HEK293 (cell line): Measurements from ENCODE around the gene PCBD2.

Source experiments
- EGR2 ChIP-seq: fragments of 450-650 bp; formaldehyde crosslinking; IDR thresholded peaks from 2 replicates; pipeline ENCODE4 v1.5.1; 2016; ENCODE audit warnings: low read depth, missing biosample characterization, missing genetic modification characterization
- GLIS1 ChIP-seq: fragments of 450-650 bp; formaldehyde crosslinking; IDR thresholded peaks from 2 replicates; pipeline ENCODE4 v1.5.1; 2016; ENCODE audit warnings: missing biosample characterization, missing genetic modification characterization
- GLIS2 ChIP-seq: fragments of 450-650 bp; formaldehyde crosslinking; IDR thresholded peaks from 2 replicates; pipeline ENCODE4 v1.5.1; 2016; ENCODE audit warnings: missing biosample characterization, missing genetic modification characterization
- HOXC10 ChIP-seq: sonication (generic); formaldehyde crosslinking; IDR thresholded peaks from 2 replicates; pipeline ENCODE4 v1.8.1; 2023; ENCODE audit warnings: mild to moderate bottlenecking, missing genetic modification reagents
- KLF10 ChIP-seq: fragments of 450-650 bp; IDR thresholded peaks from 2 replicates; pipeline ENCODE4 v1.5.1; 2018; ENCODE audit warnings: missing biosample characterization, mild to moderate bottlenecking, missing genetic modification characterization
- KLF7 ChIP-seq: fragments of 450-650 bp; formaldehyde crosslinking; IDR thresholded peaks from 2 replicates; pipeline ENCODE4 v1.5.1; 2016; ENCODE audit warnings: missing biosample characterization, missing genetic modification characterization, borderline replicate concordance
- MZF1 ChIP-seq: fragments of 450-650 bp; formaldehyde crosslinking; IDR thresholded peaks from 2 replicates; pipeline ENCODE4 v1.5.1; 2017; ENCODE audit warnings: missing biosample characterization, missing genetic modification characterization, borderline replicate concordance
- PRDM10 ChIP-seq: fragments of 450-650 bp; formaldehyde crosslinking; IDR thresholded peaks from 2 replicates; pipeline ENCODE4 v1.5.1; 2016; ENCODE audit warnings: missing biosample characterization, missing genetic modification characterization
- SP3 ChIP-seq: fragments of 450-650 bp; formaldehyde crosslinking; IDR thresholded peaks from 2 replicates; pipeline ENCODE4 v1.5.1; 2016; ENCODE audit warnings: missing biosample characterization, missing genetic modification characterization
- YY1 ChIP-seq: fragments of 450-650 bp; formaldehyde crosslinking; IDR thresholded peaks from 2 replicates; pipeline ENCODE4 v1.5.1; 2018; ENCODE audit warnings: missing biosample characterization, missing genetic modification characterization
- ZBTB8A ChIP-seq: fragments of 450-650 bp; formaldehyde crosslinking; IDR thresholded peaks from 2 replicates; pipeline ENCODE4 v1.5.1; 2016; ENCODE audit warnings: missing biosample characterization, missing genetic modification characterization
- ZEB2 ChIP-seq: fragments of 450-650 bp; formaldehyde crosslinking; IDR thresholded peaks from 2 replicates; pipeline ENCODE4 v1.5.1; 2016; ENCODE audit warnings: missing biosample characterization, missing genetic modification characterization
- ZNF223 ChIP-seq: fragments of 450-650 bp; formaldehyde crosslinking; IDR thresholded peaks from 2 replicates; pipeline ENCODE4 v1.5.1; 2016; ENCODE audit warnings: missing biosample characterization, missing genetic modification characterization
- ZNF311 ChIP-seq: fragments of 450-650 bp; formaldehyde crosslinking; IDR thresholded peaks from 2 replicates; pipeline ENCODE4 v1.5.1; 2017; ENCODE audit warnings: missing biosample characterization, missing genetic modification characterization, borderline replicate concordance
- ZNF518A ChIP-seq: fragments of 450-650 bp; formaldehyde crosslinking; conservative IDR thresholded peaks from 2 replicates; pipeline ENCODE4 v1.5.1; 2016; ENCODE audit warnings: low read depth, missing biosample characterization, missing genetic modification characterization
- ZNF660 ChIP-seq: fragments of 450-650 bp; IDR thresholded peaks from 2 replicates; pipeline ENCODE4 v1.5.1; 2018; ENCODE audit warnings: missing biosample characterization, mild to moderate bottlenecking, missing genetic modification characterization
- ZNF677 ChIP-seq: fragments of 450-650 bp; IDR thresholded peaks from 2 replicates; pipeline ENCODE4 v1.5.0; 2018; ENCODE audit warnings: missing biosample characterization, mild to moderate bottlenecking, missing genetic modification characterization, moderate library complexity
- ZSCAN30 ChIP-seq: fragments of 450-650 bp; IDR thresholded peaks from 2 replicates; pipeline ENCODE4 v1.5.1; 2018; ENCODE audit warnings: missing biosample characterization, mild to moderate bottlenecking, missing genetic modification characterization, moderate library complexity
- TF ChIP-seq, protein P1 (sequence below): fragments of 450-650 bp; formaldehyde crosslinking; optimal IDR thresholded peaks from 2 replicates; pipeline ENCODE3; 2016; ENCODE audit warnings: missing biosample characterization, mild to moderate bottlenecking, missing genetic modification characterization
- TF ChIP-seq, protein P2 (sequence below): fragments of 450-650 bp; formaldehyde crosslinking; IDR thresholded peaks from 2 replicates; pipeline ENCODE4 v1.5.1; 2017; ENCODE audit warnings: missing biosample characterization, mild to moderate bottlenecking, missing genetic modification characterization, moderate library complexity
- TF ChIP-seq, protein P3 (sequence below): sonication (generic); formaldehyde crosslinking; IDR thresholded peaks from 2 replicates; pipeline ENCODE4 v1.8.1; 2022; ENCODE audit warnings: mild to moderate bottlenecking, moderate library complexity, missing genetic modification reagents

PCBD2 gene

GRCh38 chr5:134904610-134905245, at the start of gene PCBD2 (continued):
- no peak for TF ChIP-seq ZNF518A (tag by site-specific recombination)
- peak; percentile 94 for TF ChIP-seq ZNF660
- TF ChIP-seq ZNF223 (tag by site-specific recombination), result no peak
- peak; percentile 66; the same call in 1 of the 2 replicates for TF ChIP-seq YY1 (tag by site-specific recombination)
- TF ChIP-seq ZNF677, result peak; percentile 43; the same call in 1 of the 2 replicates
- peak; percentile 99 for TF ChIP-seq ZBTB8A (tag by site-specific recombination)
- TF ChIP-seq HOXC10 (CRISPR knock-in tag), result 0 out of 2 replicates have a peak, but pooled peaks have one; percentile 21
- peak; percentile 63 for TF ChIP-seq KLF10 (tag by site-specific recombination)
- TF ChIP-seq EGR2 (tag by site-specific recombination), result peak; percentile 54; the same call in 1 of the 2 replicates
- peak; percentile 52; the same call in 1 of the 2 replicates for TF ChIP-seq GLIS1 (tag by site-specific recombination)
- TF ChIP-seq ZSCAN30 (tag by site-specific recombination), result peak; percentile 89; the same call in 1 of the 2 replicates
- TF ChIP-seq SP3 (tag by site-specific recombination), result peak; percentile 21; the same call in 1 of the 2 replicates
- TF ChIP-seq, protein P1, sequence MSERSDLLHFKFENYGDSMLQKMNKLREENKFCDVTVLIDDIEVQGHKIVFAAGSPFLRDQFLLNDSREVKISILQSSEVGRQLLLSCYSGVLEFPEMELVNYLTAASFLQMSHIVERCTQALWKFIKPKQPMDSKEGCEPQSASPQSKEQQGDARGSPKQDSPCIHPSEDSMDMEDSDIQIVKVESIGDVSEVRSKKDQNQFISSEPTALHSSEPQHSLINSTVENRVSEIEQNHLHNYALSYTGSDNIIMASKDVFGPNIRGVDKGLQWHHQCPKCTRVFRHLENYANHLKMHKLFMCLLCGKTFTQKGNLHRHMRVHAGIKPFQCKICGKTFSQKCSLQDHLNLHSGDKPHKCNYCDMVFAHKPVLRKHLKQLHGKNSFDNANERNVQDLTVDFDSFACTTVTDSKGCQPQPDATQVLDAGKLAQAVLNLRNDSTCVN, result peak; percentile 86
- TF ChIP-seq MZF1 (tag by site-specific recombination), result no peak; the same call in 1 of the 2 replicates
- peak; percentile 9; the same call in 1 of the 2 replicates for TF ChIP-seq KLF7
- TF ChIP-seq, protein P2, sequence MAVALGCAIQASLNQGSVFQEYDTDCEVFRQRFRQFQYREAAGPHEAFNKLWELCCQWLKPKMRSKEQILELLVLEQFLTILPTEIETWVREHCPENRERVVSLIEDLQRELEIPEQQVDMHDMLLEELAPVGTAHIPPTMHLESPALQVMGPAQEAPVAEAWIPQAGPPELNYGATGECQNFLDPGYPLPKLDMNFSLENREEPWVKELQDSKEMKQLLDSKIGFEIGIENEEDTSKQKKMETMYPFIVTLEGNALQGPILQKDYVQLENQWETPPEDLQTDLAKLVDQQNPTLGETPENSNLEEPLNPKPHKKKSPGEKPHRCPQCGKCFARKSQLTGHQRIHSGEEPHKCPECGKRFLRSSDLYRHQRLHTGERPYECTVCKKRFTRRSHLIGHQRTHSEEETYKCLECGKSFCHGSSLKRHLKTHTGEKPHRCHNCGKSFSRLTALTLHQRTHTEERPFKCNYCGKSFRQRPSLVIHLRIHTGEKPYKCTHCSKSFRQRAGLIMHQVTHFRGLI (tag by site-specific recombination), result peak; percentile 76
- TF ChIP-seq GLIS2 (tag by site-specific recombination), result peak; percentile 76; the same call in 1 of the 2 replicates
- TF ChIP-seq ZEB2, result peak; percentile 81
- no peak for TF ChIP-seq ZNF311 (tag by site-specific recombination)
- TF ChIP-seq, protein P3, sequence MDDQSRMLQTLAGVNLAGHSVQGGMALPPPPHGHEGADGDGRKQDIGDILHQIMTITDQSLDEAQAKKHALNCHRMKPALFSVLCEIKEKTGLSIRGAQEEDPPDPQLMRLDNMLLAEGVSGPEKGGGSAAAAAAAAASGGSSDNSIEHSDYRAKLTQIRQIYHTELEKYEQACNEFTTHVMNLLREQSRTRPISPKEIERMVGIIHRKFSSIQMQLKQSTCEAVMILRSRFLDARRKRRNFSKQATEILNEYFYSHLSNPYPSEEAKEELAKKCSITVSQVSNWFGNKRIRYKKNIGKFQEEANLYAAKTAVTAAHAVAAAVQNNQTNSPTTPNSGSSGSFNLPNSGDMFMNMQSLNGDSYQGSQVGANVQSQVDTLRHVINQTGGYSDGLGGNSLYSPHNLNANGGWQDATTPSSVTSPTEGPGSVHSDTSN (CRISPR knock-in tag), result peak; percentile 64; the same call in 1 of the 2 replicates
- TF ChIP-seq PRDM10 (tag by site-specific recombination), result no peak
